HCT116 (cell line): ENCODE results near the gene TMEM266.

Experiments used
- EZH2 ChIP-seq: fragments of 200-600 bp; sonication (generic); IDR thresholded peaks from 2 replicates; pipeline ENCODE4 v1.6.1; 2017; ENCODE audit warnings: antibody characterized with exemption, mixed run types
- EZH2phosphoT487 ChIP-seq: fragments of 200-600 bp; IDR thresholded peaks from 2 replicates; pipeline ENCODE4 v1.6.1; 2018; ENCODE audit warnings: antibody characterized with exemption, borderline replicate concordance
- POLR2A ChIP-seq: IDR thresholded peaks from 2 replicates; pipeline ENCODE4 v1.7.0; 2011; ENCODE audit warnings: borderline replicate concordance; ENCODE audit not compliant: insufficient read depth, insufficient read length; ENCODE audit errors: extremely low read depth
- POLR2AphosphoS5 ChIP-seq: IDR thresholded peaks from 2 replicates; pipeline ENCODE4 v1.6.1; 2011; ENCODE audit warnings: mild to moderate bottlenecking, low read depth, low read length, moderate library complexity
- RAD21 ChIP-seq: IDR thresholded peaks from 2 replicates; pipeline ENCODE4 v1.6.1; 2012; ENCODE audit warnings: low read depth, mild to moderate bottlenecking
- SP1 ChIP-seq: IDR thresholded peaks from 2 replicates; pipeline ENCODE4 v1.6.1; 2012; ENCODE audit warnings: low read depth
- SRF ChIP-seq: IDR thresholded peaks from 2 replicates; pipeline ENCODE4 v1.6.1; 2012; ENCODE audit warnings: low read depth
- TF ChIP-seq, protein P1 (sequence below), 3 experiments: fragments of 200-600 bp in 1 of 3; sonication (generic) in 1 of 3; IDR thresholded peaks in 2 of 3; conservative IDR thresholded peaks in 1 of 3; 2 replicates each; pipeline ENCODE4 v1.5.1; 2012 to 2017; ENCODE audit warnings: low read depth in 2 of 3, low read length in 2 of 3, antibody characterized with exemption in 1 of 3, borderline replicate concordance in 1 of 3, control low read depth in 1 of 3, mild to moderate bottlenecking in 1 of 3, mixed read lengths in 1 of 3, mixed run types in 1 of 3, moderate library complexity in 1 of 3; ENCODE audit not compliant: insufficient read depth in 1 of 3

DNA sequence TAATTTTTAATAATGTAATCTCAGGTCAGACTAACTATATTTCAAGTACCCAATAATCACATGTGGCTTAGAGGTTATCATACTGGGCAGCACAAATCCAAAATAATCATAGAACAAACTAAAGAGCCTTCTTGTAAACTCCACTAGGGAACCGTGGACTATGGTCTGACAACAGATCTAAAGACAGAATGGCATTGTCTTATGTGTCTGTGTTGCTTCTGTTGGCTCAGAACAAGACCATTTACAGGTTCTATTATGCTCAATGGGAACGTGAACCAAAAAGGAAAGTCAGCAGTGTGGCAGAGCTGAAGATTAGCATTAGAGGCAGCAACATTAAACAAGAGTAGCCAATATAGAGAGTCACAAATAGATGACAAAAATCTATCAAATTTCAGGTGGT is 176.6 kb downstream of the TMEM266 start:
- TF ChIP-seq RAD21 (no peak), POLR2AphosphoS5 (no peak), POLR2A (no peak), EZH2phosphoT487 (no peak), EZH2 (no peak), SP1 (no peak), SRF (no peak)
- TF ChIP-seq, protein P1, sequence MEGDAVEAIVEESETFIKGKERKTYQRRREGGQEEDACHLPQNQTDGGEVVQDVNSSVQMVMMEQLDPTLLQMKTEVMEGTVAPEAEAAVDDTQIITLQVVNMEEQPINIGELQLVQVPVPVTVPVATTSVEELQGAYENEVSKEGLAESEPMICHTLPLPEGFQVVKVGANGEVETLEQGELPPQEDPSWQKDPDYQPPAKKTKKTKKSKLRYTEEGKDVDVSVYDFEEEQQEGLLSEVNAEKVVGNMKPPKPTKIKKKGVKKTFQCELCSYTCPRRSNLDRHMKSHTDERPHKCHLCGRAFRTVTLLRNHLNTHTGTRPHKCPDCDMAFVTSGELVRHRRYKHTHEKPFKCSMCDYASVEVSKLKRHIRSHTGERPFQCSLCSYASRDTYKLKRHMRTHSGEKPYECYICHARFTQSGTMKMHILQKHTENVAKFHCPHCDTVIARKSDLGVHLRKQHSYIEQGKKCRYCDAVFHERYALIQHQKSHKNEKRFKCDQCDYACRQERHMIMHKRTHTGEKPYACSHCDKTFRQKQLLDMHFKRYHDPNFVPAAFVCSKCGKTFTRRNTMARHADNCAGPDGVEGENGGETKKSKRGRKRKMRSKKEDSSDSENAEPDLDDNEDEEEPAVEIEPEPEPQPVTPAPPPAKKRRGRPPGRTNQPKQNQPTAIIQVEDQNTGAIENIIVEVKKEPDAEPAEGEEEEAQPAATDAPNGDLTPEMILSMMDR (IDR thresholded peaks at IDR 0.05 in 2 of 3, conservative IDR thresholded peaks at IDR 0.05 in 1 of 3; ENCODE audit: borderline replicate concordance in 1 of 3, insufficient read depth in 1 of 3, low read depth in 2 of 3, low read length in 2 of 3): no peak
